ENCODE measurements around the gene MORN1. TPM values are rescaled to one million over a fixed set of nuclear protein-coding genes. Genes with fewer than 3 reads are reported as not detected.

Gene MORN1
- total RNA-seq, 1 experiment from 2014 or later = 47.8 TPM

DNA sequence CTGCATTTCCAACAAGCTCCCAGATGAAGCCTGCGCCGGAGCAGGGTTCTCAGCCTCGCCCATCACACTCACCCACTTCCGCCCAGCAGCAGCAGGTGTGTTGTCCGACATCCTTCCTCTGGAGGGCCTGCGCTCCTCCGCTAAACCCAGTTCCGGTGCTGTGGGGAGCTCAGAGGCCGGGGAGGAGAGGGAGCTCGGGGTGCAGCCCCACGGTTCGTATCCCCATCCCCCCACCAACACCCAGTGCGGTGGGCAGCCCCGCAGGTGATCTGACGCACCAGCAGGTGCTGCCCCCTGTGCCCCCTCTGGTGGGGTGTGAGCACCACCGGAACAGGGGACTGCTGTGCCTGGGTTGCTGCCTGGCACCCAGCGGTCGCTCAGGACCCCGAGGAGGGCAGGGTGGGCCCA is 24.5 kb upstream of the MORN1 start:
- ChIA-PET CTCF (interaction anchor here (0.6 to 1.0 kb wide), 2 partner anchors 114 to 162 kb away, joined by 3 read pairs; partner anchors contain the start of gene HES5), POLR2A (ENCODE audit: unreplicated experiment) (no interaction called here)
- H3K4me3 ChIP-seq = no peak overlapping the region
- H4K20me1 ChIP-seq (ENCODE audit: insufficient read depth) = no peaks in the 10 kb centered on the region
- peaks cover 25% of the 10 kb centered on the region for H3K79me2 ChIP-seq (ENCODE audit: low read depth)
- peak overlapping the region; percentile 69 for H3K4me2 ChIP-seq
- H3F3A ChIP-seq (ENCODE audit: insufficient read depth, low read depth) = peaks cover 21% of the 10 kb centered on the region; the same call in 1 of the 2 replicates
- H3K9me2 ChIP-seq (ENCODE audit: insufficient read depth) = no peaks in the 10 kb centered on the region
- DNase-seq = no peak
- H3K4me1 ChIP-seq (replicated peaks; ENCODE audit: insufficient read depth) = peaks cover 25% of the 10 kb centered on the region
- intact Hi-C loops (cut with micrococcal nuclease; ENCODE audit: unreplicated experiment) = loop anchor here (10.0 kb wide), 1 partner anchor 229 kb away; no protein-coding TSS in a partner anchor
- H3K36me3 ChIP-seq (ENCODE audit: low read depth) = no peaks in the 10 kb centered on the region
- no peak overlapping the region for H2AFZ ChIP-seq
- H3K27me3 ChIP-seq (ENCODE audit: insufficient read depth, low read depth) = peaks cover 5% of the 10 kb centered on the region; the same call in 1 of the 2 replicates
- no peaks in the 10 kb centered on the region for H3K9me3 ChIP-seq (ENCODE audit: insufficient read depth, low read depth)
- no peak overlapping the region for H3K27ac ChIP-seq
- no TSS peak for BruUV-seq (replicated peaks)
- TF ChIP-seq, protein P1, sequence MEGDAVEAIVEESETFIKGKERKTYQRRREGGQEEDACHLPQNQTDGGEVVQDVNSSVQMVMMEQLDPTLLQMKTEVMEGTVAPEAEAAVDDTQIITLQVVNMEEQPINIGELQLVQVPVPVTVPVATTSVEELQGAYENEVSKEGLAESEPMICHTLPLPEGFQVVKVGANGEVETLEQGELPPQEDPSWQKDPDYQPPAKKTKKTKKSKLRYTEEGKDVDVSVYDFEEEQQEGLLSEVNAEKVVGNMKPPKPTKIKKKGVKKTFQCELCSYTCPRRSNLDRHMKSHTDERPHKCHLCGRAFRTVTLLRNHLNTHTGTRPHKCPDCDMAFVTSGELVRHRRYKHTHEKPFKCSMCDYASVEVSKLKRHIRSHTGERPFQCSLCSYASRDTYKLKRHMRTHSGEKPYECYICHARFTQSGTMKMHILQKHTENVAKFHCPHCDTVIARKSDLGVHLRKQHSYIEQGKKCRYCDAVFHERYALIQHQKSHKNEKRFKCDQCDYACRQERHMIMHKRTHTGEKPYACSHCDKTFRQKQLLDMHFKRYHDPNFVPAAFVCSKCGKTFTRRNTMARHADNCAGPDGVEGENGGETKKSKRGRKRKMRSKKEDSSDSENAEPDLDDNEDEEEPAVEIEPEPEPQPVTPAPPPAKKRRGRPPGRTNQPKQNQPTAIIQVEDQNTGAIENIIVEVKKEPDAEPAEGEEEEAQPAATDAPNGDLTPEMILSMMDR (conservative IDR thresholded peaks at IDR 0.05) = no peak
- TF ChIP-seq EZH2 (IDR thresholded peaks at IDR 0.05; ENCODE audit: low read depth) = no peak

- H3K9me3 ChIP-seq (ENCODE audit: insufficient read depth, low read depth) = no peaks in the 10 kb centered on the region
- no peak for DNase-seq
- intact Hi-C loops (cut with micrococcal nuclease; ENCODE audit: unreplicated experiment) = loop anchor here (10.0 kb wide), 1 partner anchor 229 kb away; no protein-coding TSS in a partner anchor
- H3K36me3 ChIP-seq (ENCODE audit: low read depth) = no peaks in the 10 kb centered on the region
- TF ChIP-seq, protein P1 (conservative IDR thresholded peaks at IDR 0.05) = no peak
- no peak for TF ChIP-seq EZH2 (IDR thresholded peaks at IDR 0.05; ENCODE audit: low read depth)
- ChIA-PET CTCF (interaction anchor here (0.7 to 1.0 kb wide), 3 partner anchors 114 to 1007 kb away, joined by 3 to 14 read pairs (median 8); partner anchors contain the start of gene HES5), POLR2A (ENCODE audit: unreplicated experiment) (no interaction called here)
- H3F3A ChIP-seq (ENCODE audit: insufficient read depth, low read depth) = peaks cover 25% of the 10 kb centered on the region; the same call in 1 of the 2 replicates
- peaks cover under 1% of the 10 kb centered on the region; the same call in 1 of the 2 replicates for H3K27me3 ChIP-seq (ENCODE audit: insufficient read depth, low read depth)
- no peaks in the 10 kb centered on the region for H4K20me1 ChIP-seq (ENCODE audit: insufficient read depth)
- H3K79me2 ChIP-seq (ENCODE audit: low read depth) = peaks cover 30% of the 10 kb centered on the region
- no peak overlapping the region for H3K4me3 ChIP-seq
- H2AFZ ChIP-seq = no peak overlapping the region
- no peak overlapping the region for H3K4me2 ChIP-seq
- no TSS peak for BruUV-seq (replicated peaks)
- H3K4me1 ChIP-seq (replicated peaks; ENCODE audit: insufficient read depth) = peaks cover 25% of the 10 kb centered on the region
- H3K27ac ChIP-seq = no peak overlapping the region
- no peaks in the 10 kb centered on the region for H3K9me2 ChIP-seq (ENCODE audit: insufficient read depth)
These were observed 24.0 kb upstream of the MORN1 start for GRCh38 chr1:2415337-2415736.

GRCh38 chr1:2414297-2414958 is 23.1 kb upstream of the MORN1 start:
- no peaks in the 10 kb centered on the region for H4K20me1 ChIP-seq (ENCODE audit: insufficient read depth)

More at GRCh38 chr1:2414297-2414958, 23.1 kb upstream of the MORN1 start:
- Histone ChIP-seq H3K27ac (no peak overlapping the region), H3K9me2 (ENCODE audit: insufficient read depth) (no peaks in the 10 kb centered on the region), H3K27me3 (ENCODE audit: insufficient read depth, low read depth) (no peaks in the 10 kb centered on the region; the same call in 1 of the 2 replicates), H3K4me1 (replicated peaks; ENCODE audit: insufficient read depth) (peaks cover 25% of the 10 kb centered on the region), H2AFZ (peak overlapping the region; percentile 61; the same call in 1 of the 2 replicates), H3K4me3 (peak overlapping the region; percentile 97), H3K36me3 (ENCODE audit: low read depth) (no peaks in the 10 kb centered on the region), H3F3A (ENCODE audit: insufficient read depth, low read depth) (peaks cover 25% of the 10 kb centered on the region; the same call in 1 of the 2 replicates), H3K79me2 (ENCODE audit: low read depth) (peaks cover 30% of the 10 kb centered on the region), H3K4me2 (peak overlapping the region; percentile 99), H3K9me3 (ENCODE audit: insufficient read depth, low read depth) (no peaks in the 10 kb centered on the region)
- BruUV-seq (replicated peaks) = no TSS peak
- TF ChIP-seq, protein P1 (conservative IDR thresholded peaks at IDR 0.05) = peak; percentile 95
- TF ChIP-seq EZH2 (IDR thresholded peaks at IDR 0.05; ENCODE audit: low read depth) = no peak
- DNase-seq = peak; percentile 44 to 70
- intact Hi-C loops (cut with micrococcal nuclease; ENCODE audit: unreplicated experiment) = loop anchor here (1.0 to 10.0 kb wide), 6 partner anchors 113 to 1008 kb away; partner anchors contain the start of genes PANK4 and PRXL2B
- ChIA-PET POLR2A (ENCODE audit: unreplicated experiment) (no interaction called here), CTCF (interaction anchor here (0.7 kb wide), 2 partner anchors 121 to 1008 kb away, joined by 8 to 14 read pairs; no protein-coding TSS in a partner anchor)
